Measurements from ENCODE around the gene N4BP3.

- TF ChIP-seq POLR2A (IDR thresholded peaks at IDR 0.05; ENCODE audit: low read depth, low read length) (no peak), TAF1 (IDR thresholded peaks at IDR 0.05; ENCODE audit: borderline replicate concordance, low read depth, low read length) (no peak), POLR2AphosphoS5 (IDR thresholded peaks at IDR 0.05; ENCODE audit: low read depth, low read length) (no peak)
These were observed 52.2 kb downstream of the N4BP3 start for GRCh38 chr5:178165581-178165980.
